ENCODE measurements around the gene PRKD1. TPM values are rescaled to one million over a fixed set of nuclear protein-coding genes. Genes with fewer than 3 reads are reported as not detected.

Gene PRKD1
- total RNA-seq, 2 experiments from 2014 or later: not detected

- no peak overlapping the region for H3K27ac Mint-ChIP-seq
- H3K4me3 Mint-ChIP-seq: no peak overlapping the region
- intact Hi-C loops (cut with DNase I, micrococcal nuclease): no loop called here
- H3K36me3 ChIP-seq (ENCODE audit: insufficient read depth, low read length): no peaks in the 10 kb centered on the region
- no peak overlapping the region for H3K27ac ChIP-seq (ENCODE audit: low read depth in 1 of 2, low read length in 2 of 2)
- peaks cover 0 to 4% of the 10 kb centered on the region in 2 experiments for H3K9me3 ChIP-seq (ENCODE audit: control insufficient read depth in 1 of 2, insufficient read depth in 1 of 2, low read length in 2 of 2)
- no peak overlapping the region for H3K4me3 ChIP-seq (ENCODE audit: low read length)
- H3K36me3 Mint-ChIP-seq (ENCODE audit: low read depth): no peaks in the 10 kb centered on the region
- no peaks in the 10 kb centered on the region for H3K27me3 Mint-ChIP-seq
- TF ChIP-seq CTCF (IDR thresholded peaks at IDR 0.05): no peak
- DNase-seq (no peak), ATAC-seq (ENCODE audit: poor library complexity) (no peak)
- peaks cover 10% of the 10 kb centered on the region for H3K9me3 Mint-ChIP-seq
- no peaks in the 10 kb centered on the region for H3K4me1 ChIP-seq (ENCODE audit: insufficient read depth, low read length)
- H3K27me3 ChIP-seq (ENCODE audit: control insufficient read depth in 1 of 2, insufficient read depth in 2 of 2, low read length in 2 of 2): no peaks in the 10 kb centered on the region
- ChIA-PET CTCF (no interaction called here), POLR2A (no interaction called here)
- H3K4me1 Mint-ChIP-seq (ENCODE audit: low read depth): no peaks in the 10 kb centered on the region
These were observed 128.8 kb downstream of the PRKD1 start for GRCh38 chr14:29798811-29799210.

- Histone ChIP-seq H3K4me3 (ENCODE audit: low read length) (no peak overlapping the region), H3K4me1 (ENCODE audit: insufficient read depth, low read length) (no peaks in the 10 kb centered on the region), H3K27me3 (ENCODE audit: control insufficient read depth in 1 of 2, insufficient read depth in 2 of 2, low read length in 2 of 2) (no peaks in the 10 kb centered on the region), H3K9me3 (ENCODE audit: control insufficient read depth in 1 of 2, insufficient read depth in 1 of 2, low read length in 2 of 2) (peaks cover 0 to 4% of the 10 kb centered on the region in 2 experiments), H3K27ac (ENCODE audit: low read depth in 1 of 2, low read length in 2 of 2) (no peak overlapping the region), H3K36me3 (ENCODE audit: insufficient read depth, low read length) (no peaks in the 10 kb centered on the region)
- no peaks in the 10 kb centered on the region for H3K27me3 Mint-ChIP-seq
- no peaks in the 10 kb centered on the region for H3K36me3 Mint-ChIP-seq (ENCODE audit: low read depth)
- no peak overlapping the region for H3K27ac Mint-ChIP-seq
- CTCF ChIA-PET: interaction anchor here (1.3 kb wide), 1 partner anchor 11 kb away, joined by 3 read pairs; no protein-coding TSS in a partner anchor
- H3K9me3 Mint-ChIP-seq: peaks cover 10% of the 10 kb centered on the region
- H3K4me3 Mint-ChIP-seq: no peak overlapping the region
- no peak for ATAC-seq (ENCODE audit: poor library complexity)
- POLR2A ChIA-PET: no interaction called here
- DNase-seq: no peak
- no peak for TF ChIP-seq CTCF (IDR thresholded peaks at IDR 0.05)
- intact Hi-C loops (cut with DNase I, micrococcal nuclease): no loop called here
- no peaks in the 10 kb centered on the region for H3K4me1 Mint-ChIP-seq (ENCODE audit: low read depth)
These were observed 129.5 kb downstream of the PRKD1 start for GRCh38 chr14:29798108-29798663.

GRCh38 chr14:29796853-29797252, 130.8 kb downstream of the PRKD1 start:
- intact Hi-C loops (cut with DNase I, micrococcal nuclease): no loop called here
- POLR2A ChIA-PET: no interaction called here
- no peaks in the 10 kb centered on the region for H3K36me3 Mint-ChIP-seq (ENCODE audit: low read depth)
- TF ChIP-seq CTCF (IDR thresholded peaks at IDR 0.05): no peak
- H3K9me3 ChIP-seq (ENCODE audit: control insufficient read depth in 1 of 2, insufficient read depth in 1 of 2, low read length in 2 of 2): peaks cover 0 to 4% of the 10 kb centered on the region in 2 experiments
- CTCF ChIA-PET: interaction anchor here (1.3 kb wide), 1 partner anchor 9 kb away, joined by 3 read pairs; no protein-coding TSS in a partner anchor
- H3K4me1 Mint-ChIP-seq (ENCODE audit: low read depth): no peaks in the 10 kb centered on the region
- DNase-seq (no peak), ATAC-seq (ENCODE audit: poor library complexity) (no peak)
- no peak overlapping the region for H3K27ac Mint-ChIP-seq
- H3K27me3 ChIP-seq (ENCODE audit: control insufficient read depth in 1 of 2, insufficient read depth in 2 of 2, low read length in 2 of 2): no peaks in the 10 kb centered on the region
- H3K4me3 Mint-ChIP-seq: no peak overlapping the region
- no peaks in the 10 kb centered on the region for H3K36me3 ChIP-seq (ENCODE audit: insufficient read depth, low read length)
- no peak overlapping the region for H3K4me3 ChIP-seq (ENCODE audit: low read length)
- H3K4me1 ChIP-seq (ENCODE audit: insufficient read depth, low read length): no peaks in the 10 kb centered on the region
- no peaks in the 10 kb centered on the region for H3K27me3 Mint-ChIP-seq
- peaks cover 10% of the 10 kb centered on the region for H3K9me3 Mint-ChIP-seq
- no peak overlapping the region for H3K27ac ChIP-seq (ENCODE audit: low read depth in 1 of 2, low read length in 2 of 2)
